ENCODE measurements around the gene SSH2. TPM values are rescaled to one million over a fixed set of nuclear protein-coding genes. Genes with fewer than 3 reads are reported as not detected.

SSH2 gene
- total RNA-seq, 2 donors from 2014 or later = 28.1 to 28.2 TPM

GRCh38 chr17:29892201-29892600, 37.8 kb downstream of the SSH2 start:
- Histone ChIP-seq H3K36me3 (no peaks in the 10 kb centered on the region), H3K9ac (ENCODE audit: low read depth in 2 of 2, low read length in 2 of 2) (no peak overlapping the region), H3K4me3 (no peak overlapping the region), H3K27me3 (no peaks in the 10 kb centered on the region), H3K4me1 (no peaks in the 10 kb centered on the region), H3K9me3 (no peaks in the 10 kb centered on the region), H3K27ac (no peak overlapping the region)
- intact Hi-C loops (cut with DNase I) = no loop called here
- no peak for DNase-seq
- TF ChIP-seq, protein P1, sequence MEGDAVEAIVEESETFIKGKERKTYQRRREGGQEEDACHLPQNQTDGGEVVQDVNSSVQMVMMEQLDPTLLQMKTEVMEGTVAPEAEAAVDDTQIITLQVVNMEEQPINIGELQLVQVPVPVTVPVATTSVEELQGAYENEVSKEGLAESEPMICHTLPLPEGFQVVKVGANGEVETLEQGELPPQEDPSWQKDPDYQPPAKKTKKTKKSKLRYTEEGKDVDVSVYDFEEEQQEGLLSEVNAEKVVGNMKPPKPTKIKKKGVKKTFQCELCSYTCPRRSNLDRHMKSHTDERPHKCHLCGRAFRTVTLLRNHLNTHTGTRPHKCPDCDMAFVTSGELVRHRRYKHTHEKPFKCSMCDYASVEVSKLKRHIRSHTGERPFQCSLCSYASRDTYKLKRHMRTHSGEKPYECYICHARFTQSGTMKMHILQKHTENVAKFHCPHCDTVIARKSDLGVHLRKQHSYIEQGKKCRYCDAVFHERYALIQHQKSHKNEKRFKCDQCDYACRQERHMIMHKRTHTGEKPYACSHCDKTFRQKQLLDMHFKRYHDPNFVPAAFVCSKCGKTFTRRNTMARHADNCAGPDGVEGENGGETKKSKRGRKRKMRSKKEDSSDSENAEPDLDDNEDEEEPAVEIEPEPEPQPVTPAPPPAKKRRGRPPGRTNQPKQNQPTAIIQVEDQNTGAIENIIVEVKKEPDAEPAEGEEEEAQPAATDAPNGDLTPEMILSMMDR (IDR thresholded peaks at IDR 0.05) = no peak

GRCh38 chr17:29891131-29891530, 38.9 kb downstream of the SSH2 start:
- Histone ChIP-seq H3K4me3 (no peak overlapping the region), H3K36me3 (no peaks in the 10 kb centered on the region), H3K4me1 (no peaks in the 10 kb centered on the region), H3K9ac (ENCODE audit: low read depth in 2 of 2, low read length in 2 of 2) (no peak overlapping the region), H3K27ac (no peak overlapping the region), H3K27me3 (no peaks in the 10 kb centered on the region), H3K9me3 (no peaks in the 10 kb centered on the region)
- no peak for DNase-seq
- TF ChIP-seq, protein P1 (IDR thresholded peaks at IDR 0.05) = no peak
- intact Hi-C loops (cut with DNase I) = no loop called here

DNA sequence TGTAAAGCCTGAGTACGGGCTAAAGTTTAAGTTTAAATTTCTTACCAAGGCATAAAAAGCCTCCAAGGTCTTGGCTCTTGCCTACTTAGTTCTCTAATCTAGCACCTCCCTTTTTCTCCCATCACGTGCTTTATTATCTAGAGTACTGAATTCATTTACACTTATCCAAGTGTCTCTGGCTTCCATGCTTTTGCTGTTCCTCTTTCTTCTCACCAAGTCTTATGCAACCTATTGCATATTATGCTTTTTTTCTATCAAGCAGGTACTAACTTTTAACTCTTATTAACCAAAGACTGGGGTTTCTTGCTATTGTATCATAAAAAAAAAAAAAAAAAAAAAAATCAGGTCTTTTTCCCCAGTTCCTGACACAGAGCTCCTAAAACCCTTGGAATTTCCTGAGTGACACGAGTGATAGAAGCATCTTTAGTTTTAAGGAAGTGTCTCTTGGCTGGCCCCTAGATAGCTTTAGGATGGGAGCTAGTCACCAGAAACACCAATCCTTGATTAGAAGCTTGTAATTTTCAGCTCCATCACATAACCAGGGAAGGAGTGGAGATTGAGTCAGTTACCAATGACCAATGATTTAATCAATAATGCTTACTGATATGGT, 44.9 kb downstream of the SSH2 start:
- Histone ChIP-seq H3K9me3 (no peaks in the 10 kb centered on the region), H3K4me3 (no peak overlapping the region), H3K27me3 (no peaks in the 10 kb centered on the region), H3K9ac (ENCODE audit: low read depth in 2 of 2, low read length in 2 of 2) (no peak overlapping the region), H3K27ac (no peak overlapping the region), H3K4me1 (no peaks in the 10 kb centered on the region), H3K36me3 (no peaks in the 10 kb centered on the region)
- intact Hi-C loops (cut with DNase I) = no loop called here
- no peak for DNase-seq
- TF ChIP-seq, protein P1 (IDR thresholded peaks at IDR 0.05) = no peak

DNA sequence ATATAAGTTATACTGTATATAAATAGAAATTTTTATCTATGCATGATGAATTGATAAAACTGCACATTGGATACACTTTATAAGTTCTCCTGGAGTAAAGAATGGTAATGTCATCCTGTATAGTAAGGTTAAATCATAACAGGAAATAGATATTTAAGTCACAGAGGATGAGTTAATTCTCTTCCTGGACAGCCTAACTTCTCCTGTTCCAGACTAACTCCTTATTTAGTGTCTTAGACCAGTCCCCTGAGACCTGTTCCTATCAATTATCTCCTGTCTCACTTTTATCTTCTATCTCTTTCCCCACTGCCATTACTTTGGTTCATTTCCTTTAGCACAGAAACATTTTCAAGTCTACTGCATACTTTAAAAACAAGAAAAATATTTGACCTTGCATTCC, 46.5 kb downstream of the SSH2 start:
- H3K36me3 ChIP-seq = no peaks in the 10 kb centered on the region
- intact Hi-C loops (cut with DNase I) = no loop called here
- DNase-seq = no peak
- TF ChIP-seq, protein P1 (IDR thresholded peaks at IDR 0.05) = no peak
- no peaks in the 10 kb centered on the region for H3K9me3 ChIP-seq
- no peaks in the 10 kb centered on the region for H3K27me3 ChIP-seq
- H3K4me1 ChIP-seq = no peaks in the 10 kb centered on the region
- H3K4me3 ChIP-seq = no peak overlapping the region
- no peak overlapping the region for H3K27ac ChIP-seq
- no peak overlapping the region for H3K9ac ChIP-seq (ENCODE audit: low read depth in 2 of 2, low read length in 2 of 2)

- TF ChIP-seq, protein P1 (IDR thresholded peaks at IDR 0.05) = no peak
- H3K36me3 ChIP-seq = no peaks in the 10 kb centered on the region
- no peak overlapping the region for H3K4me3 ChIP-seq
- H3K9ac ChIP-seq (ENCODE audit: low read depth in 2 of 2, low read length in 2 of 2) = no peak overlapping the region
- DNase-seq = no peak
- H3K27me3 ChIP-seq = no peaks in the 10 kb centered on the region
- intact Hi-C loops (cut with DNase I) = no loop called here
- H3K27ac ChIP-seq = no peak overlapping the region
- no peaks in the 10 kb centered on the region for H3K4me1 ChIP-seq
- H3K9me3 ChIP-seq = no peaks in the 10 kb centered on the region
Observed at GRCh38 chr17:29881256-29881655, 48.8 kb downstream of the SSH2 start.
